Measurements from ENCODE around the gene RPN2.

The RPN2 gene

GRCh38 chr20:37200926-37201826, 22.0 kb downstream of the RPN2 start:
- H3K9me3 ChIP-seq (ENCODE audit: severe bottlenecking): no peaks in the 10 kb centered on the region
- H3K27ac ChIP-seq: no peak overlapping the region
- H3K36me3 ChIP-seq: peaks cover 87% of the 10 kb centered on the region
- no peak for TF ChIP-seq CTCF (IDR thresholded peaks at IDR 0.05; ENCODE audit: low read depth, low read length)
- no peak for DNase-seq
- no peaks in the 10 kb centered on the region for H3K27me3 ChIP-seq (ENCODE audit: insufficient read depth, low read depth, severe bottlenecking)
- no peak overlapping the region for H3K4me3 ChIP-seq (ENCODE audit: low read depth, low read length)

GRCh38 chr20:37201827-37202162, 22.7 kb downstream of the RPN2 start:
- TF ChIP-seq CTCF (IDR thresholded peaks at IDR 0.05; ENCODE audit: low read depth, low read length): no peak
- no peaks in the 10 kb centered on the region for H3K9me3 ChIP-seq (ENCODE audit: severe bottlenecking)
- no peak for DNase-seq
- H3K27me3 ChIP-seq (ENCODE audit: insufficient read depth, low read depth, severe bottlenecking): no peaks in the 10 kb centered on the region
- no peak overlapping the region for H3K4me3 ChIP-seq (ENCODE audit: low read depth, low read length)
- peaks cover 87% of the 10 kb centered on the region for H3K36me3 ChIP-seq
- no peak overlapping the region for H3K27ac ChIP-seq

- DNase-seq: peak; percentile 24
- Histone ChIP-seq H3K4me3 (ENCODE audit: low read depth, low read length) (no peak overlapping the region), H3K36me3 (peaks cover 92% of the 10 kb centered on the region), H3K27me3 (ENCODE audit: insufficient read depth, low read depth, severe bottlenecking) (no peaks in the 10 kb centered on the region), H3K27ac (no peak overlapping the region), H3K9me3 (ENCODE audit: severe bottlenecking) (no peaks in the 10 kb centered on the region)
- peak; percentile 64 for TF ChIP-seq CTCF (IDR thresholded peaks at IDR 0.05; ENCODE audit: low read depth, low read length)
These were observed 23.3 kb downstream of the RPN2 start for GRCh38 chr20:37202267-37202943.

GRCh38 chr20:37204056-37204455, 24.9 kb downstream of the RPN2 start:
- peaks cover 95% of the 10 kb centered on the region for H3K36me3 ChIP-seq
- no peak for TF ChIP-seq CTCF (IDR thresholded peaks at IDR 0.05; ENCODE audit: low read depth, low read length)

GRCh38 chr20:37205130-37205529, 26.0 kb downstream of the RPN2 start:
- TF ChIP-seq CTCF (IDR thresholded peaks at IDR 0.05; ENCODE audit: low read depth, low read length): no peak
- Histone ChIP-seq H3K4me3 (ENCODE audit: low read depth, low read length) (no peak overlapping the region), H3K36me3 (peaks cover 97% of the 10 kb centered on the region), H3K9me3 (ENCODE audit: severe bottlenecking) (no peaks in the 10 kb centered on the region), H3K27me3 (ENCODE audit: insufficient read depth, low read depth, severe bottlenecking) (no peaks in the 10 kb centered on the region), H3K27ac (peak overlapping the region; percentile 65)
- DNase-seq: peak; percentile 51

More at GRCh38 chr20:37204056-37204455, 24.9 kb downstream of the RPN2 start:
- no peak for DNase-seq
- H3K9me3 ChIP-seq (ENCODE audit: severe bottlenecking): no peaks in the 10 kb centered on the region
- H3K4me3 ChIP-seq (ENCODE audit: low read depth, low read length): no peak overlapping the region
- no peak overlapping the region for H3K27ac ChIP-seq
- H3K27me3 ChIP-seq (ENCODE audit: insufficient read depth, low read depth, severe bottlenecking): no peaks in the 10 kb centered on the region

Data from WERI-Rb-1 (cell line).